Measurements from ENCODE around the gene OXSM.

Gene OXSM

DNA sequence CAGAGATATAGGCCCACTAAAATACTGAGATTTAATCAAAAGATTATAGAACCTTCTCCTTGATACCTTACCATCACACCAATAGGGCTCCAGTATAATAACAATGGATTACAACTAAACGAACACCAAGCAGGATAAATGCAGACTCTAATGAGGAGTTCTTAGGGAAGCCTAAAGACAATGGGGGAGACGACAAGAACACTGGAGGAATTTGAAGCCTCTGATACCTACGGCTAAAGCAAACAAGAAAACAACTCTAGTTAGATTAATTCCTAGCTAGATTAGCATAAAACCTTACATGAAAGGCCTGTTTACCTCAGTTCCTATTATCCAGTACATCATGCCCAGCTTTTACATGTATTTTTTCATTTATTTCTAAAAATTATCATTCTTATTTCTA, 41.7 kb upstream of the OXSM start:
- no peak for TF ChIP-seq GABPA (IDR thresholded peaks at IDR 0.05; ENCODE audit: low read depth)
- no peak for TF ChIP-seq CTCF (IDR thresholded peaks at IDR 0.05; ENCODE audit: insufficient read depth, low read length)
- no peak for TF ChIP-seq SPI1 (IDR thresholded peaks at IDR 0.05; ENCODE audit: borderline replicate concordance, low read depth)
- TF ChIP-seq POLR2AphosphoS5 (IDR thresholded peaks at IDR 0.05; ENCODE audit: low read depth): no peak
- no peak for TF ChIP-seq REST (IDR thresholded peaks at IDR 0.05; ENCODE audit: insufficient replicate concordance, low read depth)
- H3K4me3 ChIP-seq (replicated peaks; ENCODE audit: insufficient read depth, low read length): no peak overlapping the region
- DNase-seq (ENCODE audit: low read depth in 1 of 2, low spot score in 1 of 2): no peak
- H3K27me3 ChIP-seq (ENCODE audit: insufficient read depth, poor library complexity, severe bottlenecking): no peaks in the 10 kb centered on the region
- no peak overlapping the region for H3K27ac ChIP-seq (replicated peaks)

DNA sequence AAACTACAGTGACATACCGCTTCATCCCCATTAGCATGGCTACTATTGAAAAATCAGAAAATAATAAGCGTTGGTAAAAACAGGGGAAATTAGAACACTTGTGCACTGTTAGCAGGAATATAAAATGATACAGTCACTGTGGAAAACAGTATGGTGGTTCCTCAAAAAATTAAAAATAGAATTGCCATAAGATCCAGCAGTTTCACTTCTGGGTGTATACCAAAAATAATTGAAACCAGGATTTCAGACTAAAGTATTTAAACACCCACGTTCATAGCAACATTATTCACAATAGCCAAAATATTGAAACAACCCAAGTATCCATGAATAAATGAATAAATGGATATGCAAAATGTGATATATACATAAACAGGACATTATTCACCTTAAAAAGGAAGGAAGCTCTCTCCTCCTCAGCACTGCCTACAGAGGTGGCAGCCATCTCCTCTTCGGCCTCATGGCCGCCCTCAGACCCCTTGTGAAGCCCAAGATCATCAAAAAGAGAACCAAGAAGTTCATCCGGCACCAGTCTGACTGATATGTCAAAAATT, 40.8 kb upstream of the OXSM start:
- no peak for DNase-seq (ENCODE audit: low read depth in 1 of 2, low spot score in 1 of 2)
- no peak for TF ChIP-seq SPI1 (IDR thresholded peaks at IDR 0.05; ENCODE audit: borderline replicate concordance, low read depth)
- TF ChIP-seq REST (IDR thresholded peaks at IDR 0.05; ENCODE audit: insufficient replicate concordance, low read depth): no peak
- TF ChIP-seq CTCF (IDR thresholded peaks at IDR 0.05; ENCODE audit: insufficient read depth, low read length): no peak
- TF ChIP-seq GABPA (IDR thresholded peaks at IDR 0.05; ENCODE audit: low read depth): no peak
- TF ChIP-seq POLR2AphosphoS5 (IDR thresholded peaks at IDR 0.05; ENCODE audit: low read depth): no peak
- Histone ChIP-seq H3K27me3 (ENCODE audit: insufficient read depth, poor library complexity, severe bottlenecking) (no peaks in the 10 kb centered on the region), H3K27ac (replicated peaks) (no peak overlapping the region), H3K4me3 (replicated peaks; ENCODE audit: insufficient read depth, low read length) (no peak overlapping the region)

DNA sequence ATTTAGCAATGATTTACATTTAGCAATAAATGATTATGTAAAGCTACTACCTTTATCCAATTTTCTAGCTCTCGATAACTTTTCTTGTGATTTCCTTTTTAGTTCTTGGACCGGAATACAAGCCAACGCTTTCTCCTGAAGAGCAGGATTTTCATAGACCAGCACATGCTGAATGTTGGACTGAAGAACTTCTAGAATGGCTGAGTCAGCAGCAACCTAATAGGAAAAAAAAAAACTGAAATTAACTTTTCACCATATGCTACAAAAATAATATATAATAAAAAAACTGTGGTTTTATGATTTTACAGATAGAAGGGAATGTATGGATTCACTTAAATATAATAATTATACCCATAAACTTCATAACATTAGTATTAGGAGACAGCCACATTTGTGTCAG, 38.8 kb upstream of the OXSM start:
- no peak for DNase-seq (ENCODE audit: low read depth in 1 of 2, low spot score in 1 of 2)
- no peaks in the 10 kb centered on the region for H3K27me3 ChIP-seq (ENCODE audit: insufficient read depth, poor library complexity, severe bottlenecking)
- TF ChIP-seq REST (IDR thresholded peaks at IDR 0.05; ENCODE audit: insufficient replicate concordance, low read depth) (no peak), POLR2AphosphoS5 (IDR thresholded peaks at IDR 0.05; ENCODE audit: low read depth) (no peak), SPI1 (IDR thresholded peaks at IDR 0.05; ENCODE audit: borderline replicate concordance, low read depth) (no peak), CTCF (IDR thresholded peaks at IDR 0.05; ENCODE audit: insufficient read depth, low read length) (no peak), GABPA (IDR thresholded peaks at IDR 0.05; ENCODE audit: low read depth) (no peak)
- H3K27ac ChIP-seq (replicated peaks): no peak overlapping the region
- H3K4me3 ChIP-seq (replicated peaks; ENCODE audit: insufficient read depth, low read length): no peak overlapping the region
